ENCODE data around the gene NDUFB6.
A peak's percentile ranks its signal among the peaks of the same experiment; 100 is the strongest.

Gene NDUFB6

GRCh38 chr9:32587901-32588300, 14.9 kb upstream of the NDUFB6 start:
- no peak for TF ChIP-seq TOX (CRISPR knock-in tag; IDR thresholded peaks at IDR 0.05; ENCODE audit: borderline replicate concordance)
- no peak for TF ChIP-seq CREB5 (CRISPR knock-in tag; IDR thresholded peaks at IDR 0.05; ENCODE audit: low read depth)
- no peak for TF ChIP-seq TSHZ2 (CRISPR knock-in tag; IDR thresholded peaks at IDR 0.05)
- TF ChIP-seq ISL1 (CRISPR knock-in tag; IDR thresholded peaks at IDR 0.05): no peak
- no peak for TF ChIP-seq ARNTL (CRISPR knock-in tag; IDR thresholded peaks at IDR 0.05; ENCODE audit: borderline replicate concordance, low read depth)
- ATAC-seq: no peak

- TF ChIP-seq ARNTL (CRISPR knock-in tag; IDR thresholded peaks at IDR 0.05; ENCODE audit: borderline replicate concordance, low read depth) (no peak), RARB (CRISPR knock-in tag; IDR thresholded peaks at IDR 0.05) (no peak), ZFP3 (CRISPR knock-in tag; IDR thresholded peaks at IDR 0.05) (no peak)
- no peak for ATAC-seq
Observed at GRCh38 chr9:32584784-32585183, 11.8 kb upstream of the NDUFB6 start.

- ATAC-seq: peak; percentile 89
- TF ChIP-seq ESRRG (CRISPR knock-in tag; IDR thresholded peaks at IDR 0.05): no peak
- no peak for TF ChIP-seq TCF4 (CRISPR knock-in tag; IDR thresholded peaks at IDR 0.05; ENCODE audit: borderline replicate concordance)
- no peak for TF ChIP-seq TSHZ2 (CRISPR knock-in tag; IDR thresholded peaks at IDR 0.05)
- no peak for TF ChIP-seq ZNF8 (CRISPR knock-in tag; IDR thresholded peaks at IDR 0.05)
- TF ChIP-seq ISL1 (CRISPR knock-in tag; IDR thresholded peaks at IDR 0.05): no peak
- TF ChIP-seq CSDC2 (CRISPR knock-in tag; IDR thresholded peaks at IDR 0.05): no peak
- no peak for TF ChIP-seq ZNF565 (CRISPR knock-in tag; conservative IDR thresholded peaks at IDR 0.05; ENCODE audit: low read depth)
- TF ChIP-seq POU6F1 (CRISPR knock-in tag; IDR thresholded peaks at IDR 0.05; ENCODE audit: borderline replicate concordance, low read depth): no peak
- TF ChIP-seq OSR1 (CRISPR knock-in tag; IDR thresholded peaks at IDR 0.05): no peak
- TF ChIP-seq GLIS3 (CRISPR knock-in tag; IDR thresholded peaks at IDR 0.05): no peak
- TF ChIP-seq RARB (CRISPR knock-in tag; IDR thresholded peaks at IDR 0.05): no peak
- no peak for TF ChIP-seq ZC3H10 (CRISPR knock-in tag; IDR thresholded peaks at IDR 0.05)
- no peak for TF ChIP-seq TOX (CRISPR knock-in tag; IDR thresholded peaks at IDR 0.05; ENCODE audit: borderline replicate concordance)
- TF ChIP-seq ZFP3 (CRISPR knock-in tag; IDR thresholded peaks at IDR 0.05): no peak
- TF ChIP-seq BACH2 (CRISPR knock-in tag; IDR thresholded peaks at IDR 0.05; ENCODE audit: borderline replicate concordance): no peak
- no peak for TF ChIP-seq CSRNP3 (CRISPR knock-in tag; IDR thresholded peaks at IDR 0.05)
- no peak for TF ChIP-seq ARNTL (CRISPR knock-in tag; IDR thresholded peaks at IDR 0.05; ENCODE audit: borderline replicate concordance, low read depth)
- TF ChIP-seq ZFP30 (CRISPR knock-in tag; IDR thresholded peaks at IDR 0.05): no peak
Observed at GRCh38 chr9:32581512-32582143, 8.7 kb upstream of the NDUFB6 start.

All from SK-N-SH treated with all-trans-retinoic acid at 6 μM for 48 hours (cell line).